Stimulated activated CD4-positive, alpha-beta T cell treated with anti-CD3 and anti-CD28 coated beads, TNF-alpha, amount 100 ng/mL, for 4 hours (primary cell): Measurements from ENCODE around the gene TAS1R1.
"Not testable (repeated sequence)": the region's sequence is repeated elsewhere in the genome, so short reads cannot be mapped to it uniquely, and the experiment has no call there.

Source experiments
- DNase-seq, 3 experiments: peaks; one replicate each; pipeline ENCODE4 v3.0.0-alpha.2; 2020; ENCODE audit warnings: low read depth in 3 of 3

Gene TAS1R1

GRCh38 chr1:6521536-6521935, 33.6 kb upstream of the TAS1R1 start:
- DNase-seq, result no peak

DNA sequence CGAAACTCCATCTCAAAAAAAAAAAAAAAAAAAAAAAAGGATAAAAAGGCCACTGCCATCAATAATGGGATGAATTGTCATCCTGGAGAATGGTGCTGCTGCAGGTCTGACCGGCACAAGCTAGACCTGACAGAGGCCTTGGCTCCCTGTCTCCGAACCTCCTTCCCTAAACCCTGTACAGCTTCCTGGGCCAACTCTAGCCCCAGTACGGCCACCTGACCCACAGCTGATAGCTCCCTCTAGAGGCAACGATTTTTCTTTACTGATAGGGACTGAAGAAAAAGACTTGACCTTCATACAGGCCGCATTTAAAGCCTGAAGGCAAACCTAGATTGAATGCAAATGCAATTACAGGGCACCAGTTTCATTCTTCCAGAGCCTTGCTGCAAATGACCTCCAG, 31.5 kb upstream of the TAS1R1 start:
- DNase-seq, result no peak

DNA sequence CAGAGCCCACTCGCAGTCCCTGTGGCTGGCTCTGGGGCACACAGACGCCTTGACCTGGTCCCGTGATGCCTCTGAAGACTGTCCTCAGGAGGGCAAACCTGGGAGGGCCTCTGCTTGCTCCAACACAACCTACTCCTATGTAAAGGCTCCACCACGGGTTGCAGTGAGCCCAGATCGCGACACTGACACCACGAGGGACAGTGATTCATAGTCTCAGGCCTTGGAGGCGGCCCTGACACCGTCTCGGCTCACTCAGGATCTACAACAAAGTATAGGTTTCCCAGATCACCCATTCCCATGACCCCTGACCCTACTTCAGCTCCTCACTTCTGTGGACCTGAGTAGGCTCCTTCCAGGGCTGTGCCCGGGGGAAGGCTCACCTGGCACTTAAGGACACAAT, 28.8 kb upstream of the TAS1R1 start:
- no peak for DNase-seq

DNA sequence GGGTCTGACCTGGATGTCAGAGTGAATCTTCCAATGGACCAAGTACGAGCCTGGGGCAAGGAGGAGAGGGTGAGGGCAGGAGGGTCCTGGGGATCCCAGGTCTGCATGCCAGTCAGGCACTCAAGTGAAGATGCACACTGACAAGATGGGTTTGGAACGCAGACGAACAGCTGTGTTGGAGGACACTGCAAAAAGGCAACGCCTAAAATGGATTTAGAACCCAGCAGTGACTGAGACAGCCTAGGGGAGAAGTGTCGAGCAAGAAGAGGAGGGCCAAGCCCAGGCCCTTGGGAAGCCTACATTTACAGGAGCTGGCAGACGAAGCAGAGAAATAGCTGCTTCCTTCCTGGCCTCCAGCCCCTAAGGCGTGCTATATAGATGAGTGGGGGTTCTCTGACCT, 26.6 kb upstream of the TAS1R1 start:
- DNase-seq, result no peak

GRCh38 chr1:6530504-6531160, 24.5 kb upstream of the TAS1R1 start:
- no peak for DNase-seq

DNA sequence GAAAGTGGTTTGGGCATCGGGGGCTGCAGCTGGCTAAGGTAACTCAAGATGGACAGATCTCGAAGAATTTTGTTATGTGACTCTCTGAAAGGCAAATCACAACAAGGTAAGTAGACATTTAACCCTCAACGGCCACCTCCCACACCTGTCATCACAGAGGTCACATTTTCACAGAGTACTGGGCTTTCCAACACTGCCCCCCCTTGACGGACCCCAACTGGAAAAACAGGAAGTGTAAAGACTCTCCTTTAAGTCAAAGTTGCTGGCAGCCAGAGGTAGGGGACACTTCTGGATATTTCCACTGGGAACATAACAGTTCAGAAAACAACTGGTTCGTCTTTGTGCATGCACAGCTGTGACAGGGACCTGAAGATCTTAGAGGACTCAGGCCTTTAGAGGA, 23.1 kb upstream of the TAS1R1 start:
- no peak for DNase-seq

DNA sequence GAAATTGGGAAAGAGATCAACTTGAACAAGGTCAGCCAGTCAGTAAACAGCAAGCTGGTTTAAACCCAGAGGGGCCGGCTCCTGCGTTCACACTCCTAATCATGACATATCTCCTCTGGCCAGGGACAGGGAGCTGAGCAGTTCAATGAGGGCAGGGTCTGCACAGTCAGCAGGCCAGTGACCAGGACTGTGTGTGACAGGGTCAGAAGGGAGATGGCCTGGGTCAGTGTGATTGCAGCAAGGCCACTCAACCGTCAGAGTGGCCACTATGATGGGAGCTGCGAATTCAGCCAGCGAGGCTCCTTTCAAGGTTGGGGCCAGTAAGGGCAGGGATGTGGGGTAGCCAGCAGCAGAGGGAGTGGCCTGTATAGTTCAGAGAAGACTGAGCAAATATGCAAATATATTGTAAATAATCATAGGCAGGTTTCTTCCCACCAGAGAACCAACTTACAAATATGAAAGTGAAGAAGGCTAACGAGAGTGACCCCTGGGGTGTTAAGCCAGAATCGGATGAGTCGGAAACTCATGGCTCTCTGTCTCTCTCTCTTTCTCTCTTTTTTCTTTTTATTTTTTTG, 20.8 kb upstream of the TAS1R1 start:
- no peak for DNase-seq

GRCh38 chr1:6535214-6535613, 19.9 kb upstream of the TAS1R1 start:
- DNase-seq, result no peak

GRCh38 chr1:6536291-6536690, 18.8 kb upstream of the TAS1R1 start:
- DNase-seq, result no peak

DNA sequence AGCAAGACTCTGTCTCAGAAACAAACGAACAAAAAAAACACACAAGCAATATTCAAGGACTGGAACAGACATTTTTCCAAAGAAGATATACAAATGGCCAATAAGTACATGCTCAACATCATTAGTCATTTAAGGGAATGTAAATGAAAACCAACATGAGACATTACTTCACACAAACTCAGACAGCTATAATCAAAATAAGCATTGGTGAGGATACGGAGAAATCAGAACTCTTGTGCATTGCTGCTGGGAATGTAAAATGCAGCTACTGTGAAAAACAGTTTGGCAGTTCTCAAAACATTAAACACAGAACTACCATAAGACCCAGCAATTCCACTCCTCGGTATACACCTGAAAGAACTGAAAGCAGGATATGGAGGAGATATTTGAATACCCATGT, 16.2 kb upstream of the TAS1R1 start:
- no peak for DNase-seq

GRCh38 chr1:6544831-6545230, 10.3 kb upstream of the TAS1R1 start:
- DNase-seq, result no peak

- DNase-seq, result no peak
Observed at GRCh38 chr1:6545276-6546112, 9.6 kb upstream of the TAS1R1 start.

- DNase-seq, result no peak
Observed at GRCh38 chr1:6546326-6546725, 8.8 kb upstream of the TAS1R1 start.

- no peak for DNase-seq
Observed at GRCh38 chr1:6547301-6547700, 7.8 kb upstream of the TAS1R1 start.

DNA sequence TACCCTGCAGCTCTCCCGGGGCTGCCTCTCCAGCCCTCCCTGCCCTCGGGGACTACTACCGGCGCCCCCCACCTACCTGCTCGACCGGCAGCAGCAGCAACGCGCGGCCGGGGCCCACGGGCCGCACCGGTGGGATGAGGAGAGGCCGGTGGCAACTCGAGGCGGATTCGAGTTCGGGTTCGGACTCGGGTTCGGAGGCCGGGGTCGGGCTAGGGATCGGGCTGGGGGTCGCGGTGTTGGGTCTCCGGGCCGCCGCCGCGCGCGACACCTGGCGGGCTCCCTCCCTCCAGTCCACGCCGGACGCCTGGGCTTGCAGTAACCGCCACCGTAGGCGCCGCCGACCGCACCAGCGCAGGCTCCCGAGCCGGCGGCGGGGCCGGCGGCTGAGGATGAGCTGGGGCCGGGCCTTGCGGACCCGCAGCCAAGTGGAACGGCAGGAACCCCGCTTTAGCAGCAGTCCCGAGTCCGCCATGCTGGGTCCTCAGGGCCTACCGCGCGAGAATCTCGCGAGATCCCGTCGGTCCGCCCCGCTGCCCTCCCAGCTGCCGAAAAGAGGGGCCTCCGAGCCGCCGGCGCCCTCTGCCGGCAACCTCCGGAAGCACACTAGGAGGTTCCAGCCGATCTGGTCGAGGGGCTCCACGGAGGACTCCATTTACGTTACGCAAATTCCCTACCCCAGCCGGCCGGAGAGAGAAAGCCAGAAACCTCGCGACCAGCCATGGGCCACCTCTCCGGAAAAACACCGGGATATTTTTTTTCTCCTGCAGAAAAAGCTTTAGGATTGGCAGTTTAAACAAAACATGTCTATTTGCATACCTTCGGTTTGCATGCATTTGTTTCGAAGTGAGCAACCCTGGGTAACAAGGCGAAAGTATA, 838 bp upstream of the TAS1R1 start, which contains the start of gene NOL9:
Gene NOL9, minus strand, starts transcription at position 483 of the 876 bp plus-strand sequence. Its CDS starts 11 bp downstream, at position 472.
- peak; percentile 88 to 93 (median 89) for DNase-seq

DNA sequence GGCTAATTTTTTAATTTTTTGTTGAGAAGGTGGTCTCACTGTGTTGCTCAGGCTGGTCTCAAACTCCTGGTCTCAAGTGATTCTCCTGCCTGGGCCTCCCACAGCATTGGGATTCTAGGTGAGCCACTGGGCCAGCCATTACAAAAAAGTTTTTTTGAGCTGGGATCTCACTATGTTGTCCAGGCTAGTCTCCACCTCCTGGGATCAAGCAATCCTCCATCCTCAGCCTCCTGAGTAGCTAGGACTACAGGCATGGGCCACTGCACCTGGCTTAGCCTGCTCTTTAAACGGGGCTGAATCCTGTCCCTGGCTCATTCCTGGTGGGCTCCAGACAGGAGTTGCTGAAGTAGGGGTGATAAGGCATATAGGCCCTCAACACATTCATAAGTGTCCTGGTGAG, 2.5 kb downstream of the TAS1R1 start:
- no peak for DNase-seq

- DNase-seq, result not testable (repeated sequence)
Observed at GRCh38 chr1:6559161-6559560, 4.1 kb downstream of the TAS1R1 start.

DNA sequence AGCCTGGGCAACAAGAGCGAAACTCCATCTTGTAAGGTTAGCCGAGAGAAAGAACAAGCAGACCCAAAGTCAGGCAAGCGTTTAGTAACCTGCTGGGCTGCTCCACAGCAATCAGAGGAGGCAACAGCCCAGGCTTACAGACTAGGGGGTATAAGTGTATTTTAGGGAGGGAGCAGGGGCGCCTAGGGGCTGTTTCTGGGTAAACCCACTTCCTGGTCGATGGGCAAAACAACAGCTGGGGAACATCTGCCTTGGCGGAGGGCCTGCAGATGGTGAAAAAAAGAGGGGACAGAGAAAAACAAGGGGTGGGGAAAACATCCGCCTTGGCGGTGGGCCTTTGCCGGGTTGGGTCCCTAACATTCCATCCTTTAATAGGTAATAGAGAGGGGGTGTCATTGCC, 5.2 kb downstream of the TAS1R1 start:
- no peak for DNase-seq

DNA sequence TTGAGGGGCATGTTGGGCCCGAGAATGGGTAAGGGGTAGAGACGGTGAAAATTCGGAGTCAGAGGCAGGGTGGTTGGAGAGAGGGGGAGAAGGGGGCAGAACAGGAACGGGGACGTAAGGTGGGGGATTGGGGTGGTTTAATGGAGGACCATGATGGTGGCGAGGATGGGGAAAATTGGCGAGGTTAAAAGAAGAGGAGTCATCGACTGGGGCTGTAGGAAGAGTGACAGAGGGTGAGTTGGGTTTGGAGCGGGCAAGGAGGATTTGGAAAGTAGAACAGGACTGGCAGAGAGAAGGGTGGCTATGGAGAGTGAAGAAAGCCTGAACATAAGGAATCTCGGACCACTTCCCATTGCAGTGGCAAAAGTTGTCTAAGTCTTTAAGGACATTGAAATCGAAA, 13.9 kb downstream of the TAS1R1 start:
- DNase-seq, result no peak

DNA sequence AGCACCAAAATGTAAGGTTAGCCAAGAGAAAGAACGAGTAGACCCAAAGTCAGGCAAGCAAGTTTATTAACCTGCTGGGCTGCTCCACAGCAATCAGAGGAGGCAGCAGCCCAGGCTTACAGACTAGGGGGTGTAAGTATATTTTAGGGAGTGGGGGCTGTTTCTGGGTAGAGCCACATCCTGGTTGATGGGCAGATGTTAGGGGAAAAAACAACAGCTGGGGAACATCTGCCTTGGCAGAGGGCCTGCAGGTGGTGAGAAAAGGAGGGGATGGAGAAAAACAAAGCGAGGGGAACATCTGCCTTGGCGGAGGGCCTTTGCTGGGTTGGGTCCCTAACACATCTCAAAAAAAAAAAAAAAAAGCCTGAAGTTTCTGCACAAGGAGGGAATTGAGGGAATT, 15.0 kb downstream of the TAS1R1 start:
- DNase-seq, result no peak

- no peak for DNase-seq
Observed at GRCh38 chr1:6570987-6571386, 15.9 kb downstream of the TAS1R1 start.
